Peyer's patch (tissue), 4 donors: ENCODE data around the gene CORO7.

ENCODE experiments used
- CTCF ChIP-seq, 6 experiments: fragments of 450-650 bp in 4 of 6; fragments of 200-600 bp in 2 of 6; sonication (generic) in 1 of 6; IDR thresholded peaks; one replicate each; pipeline ENCODE4 v1.5.1; 2017 to 2019; ENCODE audit warnings: antibody characterized with exemption in 6 of 6, mild to moderate bottlenecking in 3 of 6, moderate library complexity in 1 of 6
- POLR2A ChIP-seq, 2 donors: fragments of 450-650 bp; IDR thresholded peaks; one replicate each; pipeline ENCODE4 v1.5.1; 2017; ENCODE audit warnings: antibody characterized with exemption in 2 of 2, mild to moderate bottlenecking in 2 of 2, moderate library complexity in 2 of 2

GRCh38 chr16:4443271-4443670, 26.9 kb upstream of the CORO7 start:
- TF ChIP-seq CTCF (IDR thresholded peaks at IDR 0.05) (no peak), POLR2A (IDR thresholded peaks at IDR 0.05) (no peak)
